Endothelial cell of umbilical vein (primary cell): ENCODE measurements around the gene KIAA0408. TPM values are rescaled to one million over a fixed set of nuclear protein-coding genes. Genes with fewer than 3 reads are reported as not detected.

ENCODE experiments used
- BruUV-seq: library from RNA; stranded (reverse); fragments of 400-500 nt; replicated peaks from 2 replicates; lab custom pipeline; 2021; lab: Mats Ljungman, UMichigan
- CTCF ChIA-PET: fragments of 300-600, 350-600 bp; sonication (Branson Sonifier 250); formaldehyde crosslinking; loops from one replicate; lab custom pipeline; 2021; ENCODE audit warnings: antibody characterized with exemption, inconsistent platforms; lab: Charles Lee
- POLR2A ChIA-PET: fragments of 300-600, 350-600 bp; sonication (Branson Sonifier 250); formaldehyde crosslinking; loops from one replicate; lab custom pipeline; 2021; ENCODE audit warnings: antibody characterized with exemption, inconsistent platforms; lab: Charles Lee
- DNase-seq: peaks from one replicate; pipeline ENCODE4 v3.0.0-alpha.2; 2011; ENCODE audit warnings: low read depth, low spot score
- FAIRE-seq: peaks from 2 replicates; lab custom pipeline; 2011; peaks lifted over from hg19 to GRCh38; lab: Jason Lieb, UNC
- H2AFZ ChIP-seq: 2 replicates; pipeline ENCODE4 v1.6.0; 2012; ENCODE audit warnings: low read depth, low read length, control low read depth, inconsistent platforms
- H3K27ac ChIP-seq: 2 replicates; pipeline ENCODE4 v1.5.1; 2011; ENCODE audit warnings: low read depth, mild to moderate bottlenecking, control low read depth, low read length, moderate library complexity; ENCODE audit not compliant: insufficient read depth
- H3K27me3 ChIP-seq, 2 experiments: 2 replicates each; pipeline versions ENCODE4 v1.6.0 to v1.6.1; 2011; ENCODE audit warnings: low read length in 2 of 2, mixed read lengths in 1 of 2; ENCODE audit not compliant: control insufficient read depth in 2 of 2, insufficient read depth in 2 of 2
- H3K36me3 ChIP-seq, 2 experiments: 2 replicates in 1 of 2; 3 replicates in 1 of 2; pipeline ENCODE4 v1.5.1; 2011; ENCODE audit warnings: low read length in 2 of 2, mild to moderate bottlenecking in 1 of 2, moderate library complexity in 1 of 2; ENCODE audit not compliant: control insufficient read depth in 2 of 2, insufficient read depth in 2 of 2; ENCODE audit errors: extremely low read depth in 1 of 2
- H3K4me1 ChIP-seq: 3 replicates; pipeline ENCODE4 v1.5.1; 2011; ENCODE audit warnings: mild to moderate bottlenecking, low read length; ENCODE audit not compliant: control insufficient read depth, insufficient read depth; ENCODE audit errors: extremely low read depth
- H3K4me2 ChIP-seq: 2 replicates; pipeline ENCODE4 v1.6.1; 2011; ENCODE audit warnings: low read length, control low read depth, mixed read lengths; ENCODE audit not compliant: insufficient read depth
- H3K4me3 ChIP-seq, 3 experiments: fragments of 200-600 bp in 1 of 3; sonication (generic), shearing (Covaris generic) in 1 of 3; replicated peaks in 1 of 3; 2 replicates each; pipeline ENCODE4 v1.5.1; 2011 to 2016; ENCODE audit warnings: control low read depth in 3 of 3, low read length in 3 of 3, mild to moderate bottlenecking in 2 of 3, inconsistent platforms in 1 of 3, low read depth in 1 of 3, moderate library complexity in 1 of 3; ENCODE audit not compliant: insufficient read depth in 1 of 3
- H3K79me2 ChIP-seq: 2 replicates; pipeline ENCODE4 v1.6.0; 2012; ENCODE audit warnings: low read length, inconsistent platforms; ENCODE audit not compliant: control insufficient read depth, insufficient read depth
- H3K9ac ChIP-seq: replicated peaks from 2 replicates; pipeline ENCODE3; 2011; ENCODE audit warnings: low read length, control low read depth; ENCODE audit not compliant: insufficient read depth; ENCODE audit errors: extremely low read depth
- H3K9me1 ChIP-seq: replicated peaks from 3 replicates; pipeline ENCODE4 v1.6.0; 2011; ENCODE audit warnings: mild to moderate bottlenecking, low read length; ENCODE audit not compliant: control insufficient read depth, insufficient read depth; ENCODE audit errors: extremely low read depth
- H3K9me3 ChIP-seq: replicated peaks from 2 replicates; pipeline ENCODE4 v1.5.1; 2012; ENCODE audit warnings: low read length, inconsistent platforms; ENCODE audit not compliant: control insufficient read depth, insufficient read depth
- H4K20me1 ChIP-seq: replicated peaks from 2 replicates; pipeline ENCODE3; 2011; ENCODE audit warnings: mild to moderate bottlenecking, low read length; ENCODE audit not compliant: control insufficient read depth, insufficient read depth; ENCODE audit errors: extremely low read depth
- EZH2 ChIP-seq: IDR thresholded peaks from 2 replicates; pipeline ENCODE4 v1.6.1; 2012; ENCODE audit warnings: borderline replicate concordance, low read depth, mild to moderate bottlenecking, moderate library complexity, low read length, inconsistent platforms; ENCODE audit not compliant: severe bottlenecking
- FOS ChIP-seq: IDR thresholded peaks from 2 replicates; pipeline ENCODE4 v1.6.1; 2011; ENCODE audit warnings: mild to moderate bottlenecking, low read length, moderate library complexity, borderline replicate concordance; ENCODE audit not compliant: insufficient read depth
- GATA2 ChIP-seq: IDR thresholded peaks from 2 replicates; pipeline ENCODE4 v1.7.0; 2011; ENCODE audit warnings: low read depth, mild to moderate bottlenecking, moderate library complexity, mixed read lengths, low read length; ENCODE audit not compliant: insufficient read length, insufficient read depth
- JUN ChIP-seq: IDR thresholded peaks from 2 replicates; pipeline ENCODE4 v1.6.1; 2011; ENCODE audit warnings: borderline replicate concordance, low read depth; ENCODE audit not compliant: insufficient read length, insufficient read depth
- MYC ChIP-seq: IDR thresholded peaks from one replicate; pipeline ENCODE4 v1.6.1; 2011; ENCODE audit warnings: mild to moderate bottlenecking, low read depth, low read length
- POLR2A ChIP-seq: IDR thresholded peaks from 2 replicates; pipeline ENCODE4 v1.6.1; 2012; ENCODE audit warnings: low read depth, mild to moderate bottlenecking, control low read depth, low read length
- POLR2AphosphoS5 ChIP-seq: IDR thresholded peaks from 2 replicates; pipeline ENCODE4 v1.6.1; 2012; ENCODE audit warnings: low read depth, mild to moderate bottlenecking, control low read depth, low read length, moderate library complexity; ENCODE audit not compliant: insufficient read depth
- dilution Hi-C: fragments of 300-500 bp; cut with MboI; formaldehyde crosslinking; loops from one replicate; pipeline ENCODE4 v1.15.0; 2019; ENCODE audit warnings: low sequenced_read_pairs; ENCODE audit not compliant: extremely low pct_ligation_motif_present
- intact Hi-C: fragments of 100-400 bp; cut with micrococcal nuclease; formaldehyde crosslinking; loops from one replicate; pipeline ENCODE4 v1.10.0; 2022
- polyA plus RNA-seq, 4 experiments: library from polyadenylated mRNA; depleted of rRNA in 3 of 4; stranded (reverse) in 3 of 4; unstranded in 1 of 4; fragments of >200 nt; gene quantifications; 2 replicates each; pipeline versions ENCODE4 v1.2.1 to v1.2.3, GENCODE V29; 2011 to 2012; ENCODE audit warnings: missing spikeins in 1 of 4
- total RNA-seq: library from RNA; stranded (reverse); gene quantifications from 2 replicates; pipeline ENCODE4 v1.2.3, GENCODE V29; 2021
- TF ChIP-seq, protein P1 (sequence below): IDR thresholded peaks from 2 replicates; pipeline ENCODE4 v1.6.1; 2011; ENCODE audit not compliant: insufficient read depth, insufficient read length
- TF ChIP-seq, protein P2 (sequence below), 2 donors: IDR thresholded peaks; 1 replicate in 1 of 2; 2 replicates in 1 of 2; pipeline ENCODE4 v1.5.1; 2011; ENCODE audit warnings: low read length in 2 of 2, mild to moderate bottlenecking in 2 of 2, moderate library complexity in 2 of 2, control low read depth in 1 of 2, inconsistent platforms in 1 of 2, low read depth in 1 of 2; ENCODE audit not compliant: insufficient read depth in 1 of 2; ENCODE audit errors: extremely low read depth in 1 of 2

KIAA0408 gene
- total and polyA plus RNA-seq, 2 donors (not counting 3 experiments of a cell fraction or from before 2014, with no cell fraction given) = not detected

DNA sequence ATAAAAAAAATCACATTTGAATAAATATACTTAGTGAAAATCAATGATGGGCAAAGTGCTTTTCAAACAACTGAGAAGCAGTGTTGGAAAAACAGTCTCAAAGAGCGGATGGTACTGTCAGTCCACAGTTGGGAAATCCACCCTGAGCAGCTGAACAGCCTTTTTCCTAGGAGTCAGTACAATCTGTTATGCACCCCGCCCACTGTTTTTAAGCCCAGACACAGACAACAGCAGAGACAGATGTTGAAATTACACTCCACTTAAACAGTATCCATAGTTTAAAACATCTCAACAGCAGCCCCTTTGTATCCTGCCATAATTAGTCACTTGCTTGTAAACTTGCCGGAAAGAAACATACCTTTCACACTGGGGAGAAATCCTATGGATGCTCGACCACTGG is 372 bp downstream of the KIAA0408 start:
- TF ChIP-seq, protein P1, sequence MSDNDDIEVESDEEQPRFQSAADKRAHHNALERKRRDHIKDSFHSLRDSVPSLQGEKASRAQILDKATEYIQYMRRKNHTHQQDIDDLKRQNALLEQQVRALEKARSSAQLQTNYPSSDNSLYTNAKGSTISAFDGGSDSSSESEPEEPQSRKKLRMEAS = no peak
- TF ChIP-seq EZH2 = no peak
- TF ChIP-seq JUN = no peak
- no peak for TF ChIP-seq MYC
- TF ChIP-seq GATA2 = no peak
- TF ChIP-seq POLR2A = no peak
- no peak for TF ChIP-seq POLR2AphosphoS5
- TF ChIP-seq FOS = no peak
- TF ChIP-seq, protein P2, sequence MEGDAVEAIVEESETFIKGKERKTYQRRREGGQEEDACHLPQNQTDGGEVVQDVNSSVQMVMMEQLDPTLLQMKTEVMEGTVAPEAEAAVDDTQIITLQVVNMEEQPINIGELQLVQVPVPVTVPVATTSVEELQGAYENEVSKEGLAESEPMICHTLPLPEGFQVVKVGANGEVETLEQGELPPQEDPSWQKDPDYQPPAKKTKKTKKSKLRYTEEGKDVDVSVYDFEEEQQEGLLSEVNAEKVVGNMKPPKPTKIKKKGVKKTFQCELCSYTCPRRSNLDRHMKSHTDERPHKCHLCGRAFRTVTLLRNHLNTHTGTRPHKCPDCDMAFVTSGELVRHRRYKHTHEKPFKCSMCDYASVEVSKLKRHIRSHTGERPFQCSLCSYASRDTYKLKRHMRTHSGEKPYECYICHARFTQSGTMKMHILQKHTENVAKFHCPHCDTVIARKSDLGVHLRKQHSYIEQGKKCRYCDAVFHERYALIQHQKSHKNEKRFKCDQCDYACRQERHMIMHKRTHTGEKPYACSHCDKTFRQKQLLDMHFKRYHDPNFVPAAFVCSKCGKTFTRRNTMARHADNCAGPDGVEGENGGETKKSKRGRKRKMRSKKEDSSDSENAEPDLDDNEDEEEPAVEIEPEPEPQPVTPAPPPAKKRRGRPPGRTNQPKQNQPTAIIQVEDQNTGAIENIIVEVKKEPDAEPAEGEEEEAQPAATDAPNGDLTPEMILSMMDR (IDR thresholded peaks at IDR 0.05; ENCODE audit: extremely low read depth in 1 of 2, insufficient read depth in 1 of 2, low read depth in 1 of 2, low read length in 2 of 2) = no peak
- Histone ChIP-seq H3K9me3 (no peaks in the 10 kb centered on the region), H2AFZ (no peak overlapping the region), H3K4me1 (no peaks in the 10 kb centered on the region), H3K9me1 (no peaks in the 10 kb centered on the region), H3K79me2 (no peaks in the 10 kb centered on the region), H4K20me1 (no peaks in the 10 kb centered on the region), H3K9ac (no peak overlapping the region), H3K36me3 (no peaks in the 10 kb centered on the region), H3K27ac (no peak overlapping the region), H3K27me3 (peaks cover 0 to 5% of the 10 kb centered on the region in 2 experiments), H3K4me2 (no peak overlapping the region), H3K4me3 (no peak overlapping the region)
- no peak for DNase-seq
- CTCF ChIA-PET = interaction anchor here (1.2 to 2.8 kb wide), 6 partner anchors 11 to 158 kb away, joined by 3 to 21 read pairs (median 4); no protein-coding TSS in a partner anchor
- POLR2A ChIA-PET = no interaction called here
- intact Hi-C loops = no loop called here
- no TSS peak for BruUV-seq
- dilution Hi-C loops = no loop called here
- no peak for FAIRE-seq
